DMS53 (cell line): Measurements from ENCODE around the gene KRT80.
"Not testable (repeated sequence)": the region's sequence is repeated elsewhere in the genome, so short reads cannot be mapped to it uniquely, and the experiment has no call there.

Source experiments
- DNase-seq: peaks from one replicate; lab custom pipeline; 2025; lab: John Stamatoyannopoulos, UW

KRT80 gene

DNA sequence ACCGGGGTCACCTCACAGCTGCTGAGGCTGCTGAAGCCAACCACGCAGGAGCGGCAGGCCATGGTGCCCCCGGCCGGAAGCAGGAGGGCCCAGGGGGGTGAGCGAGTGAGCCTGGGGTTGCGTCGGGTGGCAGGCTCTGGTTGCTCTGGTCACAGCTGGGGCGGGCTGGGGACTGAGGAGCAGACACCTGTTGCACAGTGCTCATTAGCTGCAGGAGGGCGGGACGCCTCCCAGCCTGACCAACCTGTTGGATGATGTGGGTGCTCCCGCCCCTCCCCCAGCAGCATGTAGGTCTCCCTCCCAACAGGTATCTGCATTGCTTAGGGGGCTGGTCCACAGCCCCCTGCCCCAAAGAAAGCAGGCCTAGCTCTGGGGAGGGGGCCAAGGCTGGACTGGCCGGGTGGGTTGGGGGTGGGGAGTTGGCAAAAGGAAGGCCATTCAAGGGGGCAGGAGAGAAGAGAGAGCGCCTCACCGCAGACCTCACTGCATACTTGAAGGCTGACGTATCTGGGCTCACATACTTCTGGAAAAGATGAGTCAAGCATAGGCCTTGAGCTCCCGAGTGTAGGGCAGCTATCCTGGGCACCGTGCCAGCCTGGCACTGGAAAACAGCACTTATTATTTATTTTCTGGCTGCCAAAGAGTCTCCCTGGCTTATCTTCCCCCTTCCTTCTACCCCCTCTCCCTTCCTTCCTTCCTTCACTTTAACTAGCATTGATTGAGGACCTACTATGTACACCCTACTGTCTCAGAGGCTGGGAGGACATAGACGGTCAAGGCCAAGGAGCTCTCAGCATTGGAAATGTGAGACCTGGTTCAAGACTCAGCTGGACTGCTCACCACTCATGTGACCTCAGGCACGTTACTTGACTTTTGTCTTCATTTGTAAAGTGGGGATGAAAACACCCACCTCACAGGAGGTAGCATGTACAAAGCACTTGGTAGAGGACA, at the start of gene KRT80:
Gene KRT80 (minus strand): TSS at position 174 of the 951 bp plus-strand sequence. CDS start 112 bp downstream, at position 62.
- peak; percentile 100 for DNase-seq

DNA sequence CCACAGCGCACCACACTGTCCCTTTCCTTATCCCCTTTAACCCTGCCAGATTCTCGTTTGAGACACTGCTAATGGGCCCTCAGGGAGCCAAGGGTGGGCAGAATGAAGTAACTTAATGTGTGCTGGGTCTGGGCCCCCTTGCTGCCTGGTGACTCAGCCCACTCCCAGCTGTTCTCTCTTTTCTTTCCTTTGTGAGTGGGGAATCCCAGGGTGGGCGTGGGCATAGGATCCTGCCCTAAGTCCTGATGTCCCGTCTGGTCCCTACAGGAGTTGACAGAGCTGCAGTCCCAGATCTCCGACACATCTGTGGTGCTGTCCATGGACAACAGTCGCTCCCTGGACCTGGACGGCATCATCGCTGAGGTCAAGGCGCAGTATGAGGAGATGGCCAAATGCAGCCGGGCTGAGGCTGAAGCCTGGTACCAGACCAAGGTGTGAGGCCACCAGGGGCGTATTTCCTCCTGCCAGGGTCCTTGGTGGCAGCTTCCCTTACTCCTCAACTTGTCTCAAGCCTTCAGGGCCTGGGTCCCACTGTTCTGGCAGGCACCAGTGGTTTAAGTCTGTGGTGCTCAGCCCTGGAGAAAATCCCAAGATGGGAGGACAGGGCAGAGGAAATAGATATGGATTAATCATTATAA, 49.5 kb upstream of the KRT80 start:
- DNase-seq, result peak; percentile 62

DNA sequence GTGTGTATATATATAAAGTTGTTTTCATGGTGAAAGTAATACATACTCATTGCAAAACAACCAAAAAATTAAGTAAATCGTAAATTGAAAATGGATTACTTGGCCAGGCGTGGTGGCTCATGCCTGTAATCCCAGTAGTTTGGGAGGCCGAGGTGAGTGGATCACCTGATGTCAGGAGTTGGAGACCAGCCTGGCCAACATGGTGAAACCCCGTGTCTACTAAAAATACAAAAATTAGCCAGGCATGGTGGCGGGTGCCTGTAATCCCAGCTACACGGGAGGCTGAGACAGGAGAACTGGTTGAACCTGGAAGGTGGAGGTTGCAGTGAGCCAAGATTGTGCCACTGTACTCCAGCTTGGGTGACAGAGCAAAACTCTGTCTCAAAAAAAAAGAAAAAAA, 48.4 kb upstream of the KRT80 start:
- not testable (repeated sequence) for DNase-seq

DNA sequence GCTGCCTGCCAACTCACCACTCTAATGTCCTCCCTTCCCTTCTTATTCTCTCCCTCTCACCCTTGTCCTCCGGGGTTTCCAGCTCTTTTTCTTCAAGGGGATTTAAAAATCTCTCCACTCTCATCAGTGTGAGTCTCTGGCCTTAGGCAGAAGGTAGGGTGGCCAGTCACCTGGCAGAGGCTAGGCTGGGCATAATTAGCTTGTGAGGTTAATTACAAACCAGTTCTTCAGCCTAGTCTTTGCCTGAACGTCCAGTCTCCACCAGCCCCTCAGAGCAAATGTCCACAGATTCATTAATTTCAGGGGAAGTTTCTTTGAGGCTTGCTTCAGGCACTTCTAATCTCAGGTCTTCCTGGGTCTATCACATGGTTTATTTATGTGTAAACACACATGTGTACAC, 48.0 kb upstream of the KRT80 start:
- DNase-seq, result no peak

DNA sequence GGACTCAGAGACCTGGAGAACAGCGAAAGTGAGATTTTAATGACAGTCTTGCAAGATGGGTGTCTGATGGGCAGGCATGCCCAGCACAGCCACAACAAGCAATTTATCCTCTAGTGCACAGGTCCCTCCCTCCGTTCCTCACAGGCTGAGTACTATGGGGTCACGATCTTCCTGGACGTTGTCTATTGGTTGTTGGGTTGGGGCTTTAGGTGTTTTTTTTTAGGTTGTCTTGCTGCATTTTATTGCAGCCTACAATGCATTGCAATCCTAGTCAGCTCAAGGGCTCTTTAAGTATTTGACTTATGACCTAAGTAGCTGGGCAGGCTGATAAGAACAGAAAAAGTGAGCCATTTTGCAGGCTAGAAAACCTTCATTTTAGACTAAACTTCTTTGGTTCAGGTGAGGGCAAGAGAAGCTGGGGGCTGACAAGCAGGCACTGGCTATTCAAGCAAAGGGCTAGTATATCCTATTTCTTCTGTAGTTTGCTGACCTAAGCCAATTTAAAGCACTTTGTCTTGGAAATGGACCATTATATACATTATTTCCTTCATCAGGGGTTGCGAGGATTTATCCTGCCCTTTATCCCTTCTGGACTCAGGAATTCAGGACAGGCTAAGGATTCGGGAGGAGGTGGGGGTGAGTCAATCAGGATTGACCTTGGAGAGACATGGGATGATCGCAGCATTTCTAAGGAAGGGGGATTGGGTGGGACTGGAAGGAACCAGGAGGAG, 47.3 kb upstream of the KRT80 start:
- peak; percentile 65 for DNase-seq

DNA sequence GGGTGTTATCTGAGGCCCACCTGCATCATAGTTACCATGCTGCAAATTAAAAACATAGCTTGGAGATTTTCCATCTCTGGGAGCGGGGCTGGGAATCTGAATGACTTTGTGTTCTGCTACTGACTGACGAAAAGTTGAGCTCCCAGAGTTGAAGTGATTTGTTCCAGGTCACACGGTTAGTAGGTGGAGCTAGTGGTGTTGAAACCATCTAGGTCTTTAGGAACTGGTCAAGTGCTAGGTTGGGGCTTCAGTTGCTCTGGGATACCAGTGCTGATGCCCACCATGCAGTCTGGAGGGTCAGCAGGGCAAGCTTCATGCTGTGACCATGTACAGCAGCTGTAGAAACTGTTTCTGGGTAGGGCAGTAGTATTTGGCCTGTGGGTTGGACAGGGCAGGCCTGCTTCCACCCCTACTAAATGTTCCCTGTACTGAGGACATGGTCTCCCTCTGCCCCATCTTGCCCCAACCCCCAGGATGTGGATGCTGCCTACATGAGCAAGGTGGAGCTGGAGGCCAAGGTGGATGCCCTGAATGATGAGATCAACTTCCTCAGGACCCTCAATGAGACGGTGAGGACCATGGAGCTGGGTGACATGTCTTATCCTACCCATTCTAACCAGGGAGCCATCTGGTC, 46.5 kb upstream of the KRT80 start:
- no peak for DNase-seq

DNA sequence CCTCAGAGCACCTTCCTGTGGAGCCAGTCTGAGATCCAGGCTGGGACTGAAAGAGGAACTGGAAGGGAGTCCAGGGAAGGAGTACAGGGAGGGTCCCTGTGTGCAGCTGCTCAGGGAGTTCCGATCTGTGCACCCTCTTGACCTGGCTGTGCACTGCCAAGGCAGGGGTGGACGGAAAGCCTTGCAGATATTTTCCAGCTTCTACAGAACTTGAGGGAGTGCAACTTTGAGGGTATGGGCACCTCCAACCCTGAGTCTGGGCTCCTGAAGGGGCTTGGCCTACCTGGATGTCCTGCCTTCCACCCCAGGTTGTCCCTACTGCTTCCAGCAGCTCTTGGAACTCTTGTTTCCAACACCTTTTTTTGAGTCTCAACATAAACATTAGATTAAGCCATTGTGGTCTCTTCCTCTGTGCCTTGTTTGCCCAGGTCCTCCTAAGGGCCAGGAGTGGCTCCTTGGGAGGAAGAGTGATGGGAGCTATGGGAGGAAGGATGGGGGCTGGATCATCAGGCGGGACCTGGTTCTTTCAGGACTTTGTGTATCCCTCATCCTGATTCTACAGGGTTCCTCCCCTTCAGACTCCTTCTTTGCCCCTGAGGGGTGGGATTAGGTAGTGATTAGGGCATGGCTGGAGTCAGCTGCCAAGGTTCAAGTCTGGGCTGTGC, 44.7 kb upstream of the KRT80 start:
- no peak for DNase-seq

DNA sequence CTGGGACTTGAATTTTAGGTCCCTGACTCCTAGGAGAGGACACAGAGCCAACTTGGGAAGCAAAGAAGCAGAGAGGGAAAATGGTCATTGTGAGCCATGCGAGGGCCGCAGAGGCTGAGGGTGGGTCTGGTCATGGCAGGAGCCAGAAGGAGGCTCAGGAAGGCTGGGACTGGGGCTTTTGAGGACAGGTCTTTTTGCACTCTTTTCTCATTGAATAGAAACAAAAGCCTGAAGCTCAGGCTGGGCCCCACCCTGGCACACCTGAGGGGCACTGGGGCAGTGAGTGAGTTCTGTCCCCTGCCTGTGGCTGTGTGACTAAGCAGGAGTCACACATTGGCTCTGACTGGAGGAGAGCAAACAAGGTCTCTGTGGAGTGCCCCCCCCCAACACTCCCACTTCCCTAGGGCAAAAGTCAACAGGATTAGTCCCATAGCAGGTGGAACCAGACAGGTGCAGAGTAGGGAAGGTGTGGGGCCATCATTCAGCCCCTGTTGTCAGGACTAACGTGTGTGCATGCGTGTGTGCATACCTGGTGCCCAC, 44.1 kb upstream of the KRT80 start:
- peak; percentile 99 for DNase-seq

DNA sequence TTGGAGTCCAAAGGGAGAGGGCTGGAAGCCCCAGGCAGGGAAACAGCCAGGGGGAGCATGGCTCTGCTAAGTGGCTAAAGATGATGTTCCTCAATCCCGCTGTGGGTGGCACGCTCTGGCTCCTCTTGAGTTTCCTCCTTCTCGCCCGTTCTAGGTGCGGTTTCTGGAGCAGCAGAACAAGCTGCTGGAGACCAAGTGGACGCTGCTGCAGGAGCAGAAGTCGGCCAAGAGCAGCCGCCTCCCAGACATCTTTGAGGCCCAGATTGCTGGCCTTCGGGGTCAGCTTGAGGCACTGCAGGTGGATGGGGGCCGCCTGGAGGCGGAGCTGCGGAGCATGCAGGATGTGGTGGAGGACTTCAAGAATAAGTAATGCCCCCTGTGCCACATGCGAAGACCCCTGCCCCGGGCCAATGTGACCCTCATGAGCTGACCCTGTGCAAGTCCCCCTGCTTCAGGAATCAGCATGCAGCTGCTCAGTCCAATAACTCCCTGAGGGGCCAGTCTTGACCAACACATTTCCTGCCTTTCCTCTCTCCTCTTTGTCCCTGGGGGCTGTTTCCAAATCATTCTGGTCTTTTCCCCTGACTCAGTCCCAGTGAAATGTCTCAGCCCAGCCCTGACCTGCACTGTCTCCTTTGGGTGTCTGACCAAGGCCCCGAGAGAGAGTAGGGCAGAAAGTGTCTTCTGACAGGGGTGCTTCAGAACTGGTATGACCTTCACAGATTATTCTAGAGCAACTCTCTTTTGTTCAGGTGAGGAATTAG, 43.4 kb upstream of the KRT80 start:
- DNase-seq, result no peak

DNA sequence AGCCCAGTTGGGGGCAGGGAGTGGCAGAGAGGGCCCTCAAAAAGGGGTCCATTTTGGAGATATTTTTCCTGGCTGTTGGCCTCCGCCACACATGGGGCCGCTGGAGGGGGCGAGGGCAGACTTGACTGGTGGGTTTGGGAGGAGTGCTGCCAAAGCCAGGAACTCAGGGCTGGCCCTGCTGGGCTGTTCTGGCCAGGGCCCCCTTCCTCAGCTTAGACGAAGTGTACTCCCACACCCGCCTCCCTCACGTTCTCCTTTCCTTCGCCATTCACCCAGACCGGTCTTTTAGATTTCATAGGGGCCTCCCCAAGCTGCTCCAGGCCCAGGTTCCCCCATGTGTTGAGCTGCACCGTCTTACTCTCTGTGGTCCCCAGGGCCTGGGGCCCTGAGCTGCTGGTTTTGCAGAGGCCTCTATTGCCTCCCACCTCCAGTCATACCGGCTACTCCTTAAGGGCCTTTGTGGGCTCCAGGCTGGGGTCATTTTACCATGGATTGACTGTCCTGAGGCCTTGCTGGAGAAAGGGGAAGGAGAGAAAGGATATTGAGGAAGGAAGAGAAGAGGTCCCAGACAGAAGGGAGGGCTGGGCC, 42.5 kb upstream of the KRT80 start:
- DNase-seq, result no peak

DNA sequence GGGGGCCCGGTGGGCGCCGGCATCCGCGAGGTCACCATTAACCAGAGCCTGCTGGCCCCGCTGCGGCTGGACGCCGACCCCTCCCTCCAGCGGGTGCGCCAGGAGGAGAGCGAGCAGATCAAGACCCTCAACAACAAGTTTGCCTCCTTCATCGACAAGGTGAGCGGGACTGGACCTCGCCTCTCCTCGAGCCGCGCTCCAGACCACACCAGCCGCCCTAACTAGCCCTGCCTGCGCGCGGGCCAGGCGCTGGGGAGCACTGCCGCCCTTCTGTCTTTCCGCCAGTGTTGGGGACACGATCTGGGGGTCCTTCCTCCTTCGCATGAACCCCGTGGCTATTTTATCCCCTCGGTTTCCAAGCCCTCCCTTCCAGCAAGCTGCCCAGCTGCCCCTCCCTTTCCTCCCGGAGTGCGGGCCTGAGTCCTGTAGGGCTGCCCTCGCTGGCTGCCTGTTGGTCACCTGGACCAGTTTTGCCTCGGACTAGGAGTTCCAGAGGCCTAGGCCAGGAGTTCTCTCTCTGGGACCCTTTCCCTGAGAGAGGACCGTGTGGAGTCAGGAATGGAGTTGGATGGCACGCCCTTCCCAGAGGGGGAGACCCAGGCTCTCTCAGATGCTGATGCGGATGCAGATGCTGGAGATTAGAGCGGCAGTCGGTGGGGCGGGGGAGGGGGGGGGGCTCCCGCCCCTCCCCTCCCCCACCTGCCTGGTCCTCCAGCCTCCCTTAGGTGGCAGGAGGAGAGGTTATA, 41.8 kb upstream of the KRT80 start:
- DNase-seq, result peak; percentile 86

DNA sequence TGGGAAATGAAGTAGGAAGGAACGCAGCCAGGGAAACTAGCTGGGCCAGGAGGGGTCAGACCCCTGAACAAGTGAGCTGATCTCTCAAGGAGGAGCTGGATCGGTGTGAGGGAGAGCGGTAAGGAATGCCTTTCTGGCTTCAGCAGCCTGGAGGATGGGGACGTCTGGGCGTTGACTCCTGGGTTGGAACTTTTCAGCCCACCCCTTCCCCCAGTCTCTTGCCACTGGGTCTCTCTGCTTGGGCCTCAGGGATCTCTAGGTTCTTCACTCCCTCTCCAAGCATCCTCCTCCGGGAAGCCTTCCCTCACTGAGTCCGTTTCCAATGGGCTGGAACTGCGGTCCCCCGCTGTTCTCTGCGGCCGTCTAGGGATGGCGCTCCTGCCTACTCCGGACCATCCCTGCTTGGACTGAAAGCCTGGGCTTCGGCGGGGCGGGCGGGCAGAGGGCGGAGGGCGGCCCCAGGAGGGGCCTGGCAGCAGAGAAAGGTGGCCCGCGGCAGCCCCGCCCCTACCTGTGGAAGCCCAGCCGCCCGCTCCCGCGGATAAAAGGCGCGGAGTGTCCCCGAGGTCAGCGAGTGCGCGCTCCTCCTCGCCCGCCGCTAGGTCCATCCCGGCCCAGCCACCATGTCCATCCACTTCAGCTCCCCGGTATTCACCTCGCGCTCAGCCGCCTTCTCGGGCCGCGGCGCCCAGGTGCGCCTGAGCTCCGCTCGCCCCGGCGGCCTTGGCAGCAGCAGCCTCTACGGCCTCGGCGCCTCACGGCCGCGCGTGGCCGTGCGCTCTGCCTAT, 41.1 kb upstream of the KRT80 start, which contains the start of gene KRT7:
Gene KRT7 (plus strand): TSS at position 570 of the 788 bp plus-strand sequence. CDS start 54 bp downstream, at position 624.
- peak; percentile 98 for DNase-seq

DNA sequence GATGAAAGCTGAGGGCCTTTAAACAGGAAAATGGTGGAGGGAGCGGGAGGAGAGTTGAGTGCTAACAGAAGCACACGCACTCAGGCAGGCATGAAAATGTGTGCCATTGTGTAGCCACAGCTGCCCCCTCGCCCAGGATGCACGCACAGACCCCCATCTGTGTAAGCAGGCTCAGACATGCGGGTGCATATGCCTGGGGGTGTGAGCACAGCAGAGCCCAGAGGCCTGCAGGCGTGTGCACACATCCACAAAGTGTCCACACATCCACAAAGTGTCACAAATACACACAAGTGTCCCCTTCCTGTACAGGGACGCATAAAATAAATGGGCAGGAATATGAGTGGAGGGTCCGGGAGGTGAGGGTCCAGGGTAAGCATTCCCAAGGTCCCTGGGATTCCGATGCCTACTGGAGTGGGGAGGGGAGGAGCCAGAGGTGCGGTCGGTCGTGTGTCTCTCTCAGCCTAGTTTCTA, 40.4 kb upstream of the KRT80 start:
- no peak for DNase-seq

DNA sequence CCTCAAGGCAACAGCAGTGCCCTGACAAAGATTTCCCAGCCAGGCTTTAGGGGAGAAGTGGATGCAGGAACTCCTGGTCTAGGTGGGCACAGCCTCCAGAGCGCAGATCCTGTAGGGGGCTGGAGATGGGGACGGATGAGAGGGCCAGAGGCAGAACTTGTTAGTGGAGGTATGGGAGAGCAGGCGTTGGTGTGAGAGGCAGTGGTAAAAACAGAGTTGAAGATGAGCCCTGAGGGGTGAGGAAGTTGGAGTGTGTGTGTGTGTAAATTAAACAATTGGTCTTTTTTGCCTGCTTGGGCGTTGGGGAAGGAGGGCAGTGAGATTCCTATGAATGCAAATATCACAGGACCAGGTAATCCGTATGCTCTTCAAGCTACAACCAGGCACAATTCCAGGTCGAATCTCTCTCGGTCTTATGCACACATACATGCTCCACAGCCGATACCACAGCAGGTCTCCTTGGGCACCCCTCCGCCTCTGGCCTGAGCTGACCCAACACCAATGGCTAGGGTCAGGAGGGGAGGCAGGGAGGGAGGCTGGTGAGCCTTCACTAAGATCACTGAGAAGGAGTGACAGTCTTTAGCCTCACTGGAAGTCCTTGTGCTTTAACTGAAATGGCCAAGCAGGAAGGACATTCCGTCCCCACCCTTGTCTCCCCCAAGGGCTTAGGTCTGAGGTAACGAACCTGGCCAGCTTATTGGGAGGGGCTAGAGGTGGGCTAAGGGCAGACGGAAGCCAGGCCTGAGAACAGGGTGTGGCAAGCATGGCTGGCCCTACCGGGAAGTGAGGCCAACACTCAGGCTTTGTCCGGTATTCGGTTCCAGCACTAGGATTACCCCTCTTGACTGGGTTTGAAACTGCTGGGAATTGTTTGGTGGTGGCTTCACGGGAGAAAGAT, 39.7 kb upstream of the KRT80 start:
- no peak for DNase-seq

DNA sequence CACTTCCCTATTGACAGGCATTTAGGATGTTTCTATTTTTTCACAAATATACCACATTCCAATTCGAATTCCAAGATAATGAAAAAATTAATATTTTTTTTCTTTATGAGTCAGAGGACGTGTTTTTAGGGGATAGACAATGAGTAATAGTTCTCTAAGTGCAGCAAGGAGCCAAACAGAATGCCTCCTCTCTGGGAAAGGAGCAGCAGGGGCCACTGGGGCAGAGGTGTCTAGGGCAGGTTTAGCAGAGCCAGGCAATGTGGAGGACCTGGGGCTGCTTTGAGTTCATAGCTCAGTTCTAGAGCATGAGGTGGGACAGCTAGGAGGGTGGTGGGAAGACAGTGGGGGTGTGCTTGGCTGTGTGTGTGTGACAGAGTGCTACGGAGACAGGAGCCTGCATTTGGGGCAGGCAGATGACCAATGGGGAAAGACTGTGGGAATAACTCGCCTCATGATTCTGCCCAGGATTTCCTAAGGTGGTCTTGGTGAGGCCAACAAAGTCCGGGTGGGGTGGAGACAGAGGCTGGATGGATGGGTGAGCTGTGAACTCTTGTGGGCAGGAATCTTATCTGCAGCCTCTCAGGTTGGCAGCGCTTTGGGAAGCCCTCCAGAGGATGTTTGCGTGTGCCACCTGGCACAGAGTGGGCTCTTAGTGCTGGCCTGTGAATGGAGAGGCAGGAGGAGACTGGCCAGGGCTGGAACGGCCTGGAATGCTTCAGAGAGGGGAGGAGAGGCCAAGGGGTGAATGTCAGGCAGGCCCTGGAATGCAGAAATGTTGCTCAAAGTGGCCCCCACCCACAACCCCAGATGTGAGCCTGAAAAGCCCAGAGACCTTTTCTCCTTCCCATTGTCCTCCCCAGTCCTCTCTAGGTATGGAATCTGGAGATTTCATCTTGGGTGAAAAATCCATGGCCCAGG, 38.8 kb upstream of the KRT80 start:
- no peak for DNase-seq

DNA sequence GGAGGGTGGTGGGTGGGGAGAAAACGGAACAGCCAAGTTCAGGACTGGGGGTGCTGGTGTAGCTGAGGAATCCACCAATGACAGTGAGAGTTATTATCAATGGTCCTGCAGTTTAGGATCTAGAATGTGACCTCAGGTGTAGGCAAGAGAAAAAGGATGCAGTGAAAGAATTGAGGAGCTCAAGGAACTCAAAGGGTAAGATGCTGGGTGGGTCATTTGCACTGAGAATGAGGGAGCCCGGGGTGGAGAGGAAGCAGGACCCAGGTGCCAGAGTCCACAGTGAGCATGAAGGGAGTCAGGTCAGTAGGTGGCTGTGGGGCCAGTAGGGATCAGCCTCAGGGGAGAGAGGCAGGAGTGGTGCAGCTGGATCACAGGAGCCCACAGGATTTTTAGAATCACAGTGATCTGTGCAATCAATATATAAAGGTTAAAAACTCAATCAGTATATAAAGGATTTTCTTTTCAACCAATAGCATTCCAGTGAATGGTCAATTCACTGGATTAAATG, 38.1 kb upstream of the KRT80 start:
- DNase-seq, result no peak
